Measurements from ENCODE around the gene WDR45B.

Gene WDR45B

GRCh38 chr17:82629748-82630147 is 18.5 kb downstream of the WDR45B start:
- DNase-seq (ENCODE audit: low read depth): no peak

GRCh38 chr17:82627405-82627804 is 20.8 kb downstream of the WDR45B start:
- DNase-seq (ENCODE audit: low read depth): no peak

- no peak for DNase-seq (ENCODE audit: low read depth)
Observed at GRCh38 chr17:82623707-82624106, 24.5 kb downstream of the WDR45B start.

DNA sequence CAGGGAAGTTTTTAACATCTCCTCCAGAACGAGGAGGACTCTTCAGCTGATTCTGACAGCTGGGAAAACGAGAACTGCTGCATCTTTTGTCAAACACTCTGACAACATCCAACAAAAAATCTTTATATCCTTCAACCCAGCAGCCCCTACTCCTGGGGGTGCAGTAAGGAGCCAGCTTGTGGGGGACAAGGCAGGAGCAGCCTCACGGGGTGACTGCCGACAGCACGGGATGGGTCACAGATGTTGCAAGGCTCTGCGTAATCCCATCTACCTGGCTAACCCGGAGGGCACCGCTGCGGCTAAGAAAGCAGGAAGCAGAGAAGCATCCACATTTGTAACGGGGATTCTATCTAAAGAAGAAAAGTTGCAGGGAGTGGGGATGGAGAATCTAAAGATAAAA is 28.6 kb downstream of the WDR45B start:
- no peak for DNase-seq (ENCODE audit: low read depth)

- no peak for DNase-seq (ENCODE audit: low read depth)
Observed at GRCh38 chr17:82619211-82619610, 29.0 kb downstream of the WDR45B start.

DNA sequence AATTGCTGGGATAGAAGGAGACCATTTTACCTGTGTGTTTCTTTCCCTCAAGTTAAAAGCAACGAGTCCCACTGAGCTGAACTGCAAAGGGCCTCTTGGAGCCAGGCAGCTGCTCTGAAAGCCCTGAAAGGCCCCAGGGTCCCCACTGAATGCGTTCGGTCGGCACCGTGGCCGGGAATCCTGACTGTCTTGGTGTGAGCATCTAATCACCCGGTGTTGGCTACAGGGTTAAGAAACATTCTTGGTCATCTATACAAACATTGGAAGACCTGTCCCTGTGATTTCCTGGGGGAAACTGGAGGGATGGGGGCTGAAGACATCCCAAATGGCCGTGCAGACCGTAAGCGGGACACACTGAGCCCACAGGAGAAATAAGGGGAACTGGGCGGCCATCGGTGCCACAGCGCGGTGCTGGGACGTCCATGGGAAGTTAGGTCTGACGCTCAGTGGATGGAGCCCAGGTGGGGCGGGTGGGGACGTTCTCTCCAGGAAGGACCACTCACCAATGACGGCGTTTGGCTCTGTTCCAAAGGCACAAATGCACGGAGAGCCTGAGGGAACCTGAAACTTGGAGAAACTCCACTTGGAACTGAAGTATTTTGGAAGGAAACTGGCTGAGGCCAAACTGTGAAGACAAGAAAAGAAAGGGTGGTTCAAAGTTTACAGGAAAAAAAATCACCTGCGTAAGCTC is 32.1 kb downstream of the WDR45B start:
- DNase-seq (ENCODE audit: low read depth): no peak

GRCh38 chr17:82615084-82616020 is 32.9 kb downstream of the WDR45B start:
- no peak for DNase-seq (ENCODE audit: low read depth)

DNA sequence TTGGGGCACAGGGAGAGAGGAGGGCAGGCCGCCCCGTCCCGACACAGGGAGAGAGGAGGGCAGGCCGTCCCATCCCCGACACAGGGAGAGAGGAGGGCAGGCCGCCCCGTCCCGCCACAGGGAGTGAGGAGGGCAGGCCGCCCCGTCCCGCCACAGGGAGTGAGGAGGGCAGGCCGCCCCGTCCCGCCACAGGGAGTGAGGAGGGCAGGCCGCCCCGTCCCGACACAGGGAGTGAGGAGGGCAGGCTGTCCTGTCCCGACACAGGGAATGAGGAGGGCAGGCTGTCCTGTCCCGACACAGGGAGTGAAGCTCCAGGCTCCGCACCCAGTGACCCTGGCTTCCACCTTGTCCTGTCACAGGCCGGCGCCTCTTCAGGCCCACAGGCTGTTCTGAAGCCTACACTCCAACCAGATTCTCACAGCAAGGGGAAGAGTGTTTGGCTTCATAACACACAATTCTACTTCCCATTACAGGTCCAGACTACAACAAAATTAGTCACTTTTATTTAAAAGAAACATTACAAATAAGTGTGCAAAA is 34.1 kb downstream of the WDR45B start:
- DNase-seq (ENCODE audit: low read depth): no peak

DNA sequence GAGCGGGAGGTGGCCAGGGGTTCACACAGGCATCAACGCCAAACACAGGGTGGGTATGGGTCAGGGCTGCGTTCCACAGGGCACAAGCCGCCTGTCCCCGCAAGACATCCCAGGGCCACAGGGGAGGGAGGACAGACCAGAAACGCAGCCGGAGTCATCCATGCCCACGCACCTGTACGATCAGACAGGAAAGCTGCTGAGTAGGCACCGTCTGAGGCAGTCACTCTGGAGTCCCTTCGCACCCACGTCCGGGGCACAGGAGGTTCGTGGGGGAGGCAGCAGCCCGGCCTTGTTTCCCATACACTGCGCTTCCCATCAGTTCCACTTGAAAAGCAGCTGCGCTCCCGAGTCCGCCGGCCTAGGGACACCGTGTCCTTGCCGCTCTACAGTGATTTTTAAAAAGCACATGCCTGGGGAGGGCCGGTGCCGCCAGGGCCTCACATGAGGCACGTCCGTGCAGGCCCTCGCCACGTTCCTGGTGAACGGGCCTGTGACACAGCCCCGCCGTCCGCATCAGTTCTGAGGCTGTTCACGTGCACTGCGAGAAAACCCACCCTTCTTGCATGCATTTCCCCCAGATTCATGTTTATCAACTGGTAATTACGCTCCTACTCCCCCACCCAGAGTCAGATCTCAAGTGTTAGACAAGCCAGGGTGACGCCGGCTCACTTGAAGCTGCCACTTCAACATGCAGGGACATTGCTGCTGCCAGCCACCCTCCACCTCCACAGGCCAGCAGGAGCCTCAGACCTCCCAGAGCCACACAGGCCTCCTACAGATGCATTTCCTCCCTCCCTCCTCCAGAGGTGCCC is 34.8 kb downstream of the WDR45B start:
- DNase-seq (ENCODE audit: low read depth): no peak

GRCh38 chr17:82611140-82612058 is 36.8 kb downstream of the WDR45B start:
- DNase-seq (ENCODE audit: low read depth): no peak

DNA sequence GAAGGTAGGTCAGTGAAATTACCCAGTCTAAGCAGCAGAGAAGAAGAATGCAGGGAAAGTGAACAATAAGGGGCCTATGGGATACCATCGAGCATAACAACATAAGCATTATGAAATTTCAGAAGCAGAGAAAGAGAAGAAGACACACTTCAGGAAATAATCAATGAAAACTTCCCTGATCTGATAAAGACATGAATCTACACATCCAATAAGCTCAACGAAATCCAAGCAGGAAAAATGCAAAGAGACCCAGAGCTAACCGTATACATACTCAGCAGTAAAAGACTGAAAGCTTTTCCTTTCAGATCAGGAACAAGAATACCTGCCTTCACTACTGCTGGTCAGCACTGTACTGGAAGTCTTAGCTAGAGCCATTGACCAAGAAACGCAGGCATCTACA is 38.6 kb downstream of the WDR45B start:
- no peak for DNase-seq (ENCODE audit: low read depth)

- no peak for DNase-seq (ENCODE audit: low read depth)
Observed at GRCh38 chr17:82608816-82609215, 39.4 kb downstream of the WDR45B start.

DNA sequence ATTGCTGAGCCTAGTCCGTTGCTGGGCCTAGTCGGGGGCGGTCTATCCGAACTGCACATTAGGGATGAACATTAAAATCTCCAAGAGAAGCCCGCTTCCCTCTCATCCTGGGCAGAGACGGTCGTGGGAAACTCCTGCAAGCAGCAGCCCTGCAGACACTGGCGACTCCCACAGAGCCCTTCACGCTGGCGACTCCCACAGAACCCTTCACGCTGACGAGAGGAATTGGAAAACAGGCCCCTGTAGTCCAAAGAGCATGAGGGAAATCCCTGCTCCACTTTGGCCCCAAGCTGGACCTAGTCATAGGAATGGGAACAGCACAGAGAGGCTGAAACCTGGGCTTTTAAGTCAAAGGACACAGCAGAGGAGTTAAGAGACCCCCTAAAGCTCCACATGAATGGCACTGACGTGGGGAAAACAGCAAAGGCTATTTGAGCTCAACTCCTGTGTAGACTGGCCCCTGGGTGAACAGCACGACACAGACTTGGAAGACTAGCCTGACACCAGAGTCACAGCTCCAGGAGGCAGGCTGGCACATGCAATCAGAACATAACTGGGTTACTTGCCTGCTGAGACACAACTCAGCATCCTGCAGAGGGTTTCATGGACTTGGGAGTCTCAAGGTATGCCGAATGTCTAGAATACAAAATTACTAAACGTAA is 42.2 kb downstream of the WDR45B start:
- no peak for DNase-seq (ENCODE audit: low read depth)

GRCh38 chr17:82604532-82604931 is 43.7 kb downstream of the WDR45B start:
- no peak for DNase-seq (ENCODE audit: low read depth)

DNA sequence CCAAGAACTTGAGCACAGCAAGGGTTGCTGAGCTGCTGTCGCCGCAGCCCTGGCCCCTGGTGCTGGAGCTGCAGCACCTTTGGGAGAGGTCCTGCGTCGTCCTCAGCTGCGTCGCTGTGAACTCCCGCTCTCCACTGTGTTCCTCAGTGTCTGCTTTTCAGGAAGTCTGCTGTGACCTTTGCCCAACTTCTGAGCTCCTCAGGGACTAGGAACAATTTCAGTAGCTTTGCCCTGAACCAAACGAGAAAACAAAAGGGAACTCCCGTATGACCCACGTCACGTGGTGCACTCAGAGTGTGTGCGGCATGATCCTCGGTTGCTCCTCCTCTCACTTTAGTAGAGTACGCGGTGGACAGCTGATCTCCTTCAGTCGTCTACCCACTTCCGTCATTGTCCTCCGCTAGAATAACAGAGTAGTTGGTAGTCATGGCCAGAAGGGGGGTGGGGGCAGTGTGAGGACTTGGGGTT is 44.2 kb downstream of the WDR45B start:
- peak; percentile 91 for DNase-seq (ENCODE audit: low read depth)

GRCh38 chr17:82602986-82603710 is 45.1 kb downstream of the WDR45B start:
- DNase-seq (ENCODE audit: low read depth): no peak

- no peak for DNase-seq (ENCODE audit: low read depth)
Observed at GRCh38 chr17:82602487-82602886, 45.8 kb downstream of the WDR45B start.

DNA sequence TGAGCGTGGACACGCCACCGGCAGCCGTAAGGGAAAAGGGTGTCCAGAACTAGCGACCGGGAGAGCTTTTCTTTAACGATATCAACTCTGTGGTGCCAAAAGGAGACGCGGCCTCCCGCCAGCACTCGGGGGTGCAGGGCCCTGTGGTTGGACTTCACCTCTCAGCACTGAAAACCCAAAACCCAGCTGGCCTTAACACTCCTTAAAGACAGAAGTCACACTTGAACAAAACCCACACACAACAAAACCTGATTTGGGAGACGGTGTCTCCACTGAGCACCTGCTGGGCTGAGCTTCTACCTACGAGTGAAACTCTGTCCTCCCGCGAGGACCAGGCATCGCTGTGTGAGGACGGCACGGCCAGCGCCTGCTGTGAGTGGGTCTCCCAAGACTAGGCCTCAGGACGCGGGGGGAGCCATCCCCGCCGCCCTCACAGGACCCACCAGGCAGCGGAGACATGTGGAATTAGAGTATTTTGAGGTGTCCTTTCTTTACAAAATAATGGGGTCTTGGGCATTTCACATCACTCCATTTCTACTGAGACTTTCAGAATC is 46.7 kb downstream of the WDR45B start:
- no peak for DNase-seq (ENCODE audit: low read depth)

DNA sequence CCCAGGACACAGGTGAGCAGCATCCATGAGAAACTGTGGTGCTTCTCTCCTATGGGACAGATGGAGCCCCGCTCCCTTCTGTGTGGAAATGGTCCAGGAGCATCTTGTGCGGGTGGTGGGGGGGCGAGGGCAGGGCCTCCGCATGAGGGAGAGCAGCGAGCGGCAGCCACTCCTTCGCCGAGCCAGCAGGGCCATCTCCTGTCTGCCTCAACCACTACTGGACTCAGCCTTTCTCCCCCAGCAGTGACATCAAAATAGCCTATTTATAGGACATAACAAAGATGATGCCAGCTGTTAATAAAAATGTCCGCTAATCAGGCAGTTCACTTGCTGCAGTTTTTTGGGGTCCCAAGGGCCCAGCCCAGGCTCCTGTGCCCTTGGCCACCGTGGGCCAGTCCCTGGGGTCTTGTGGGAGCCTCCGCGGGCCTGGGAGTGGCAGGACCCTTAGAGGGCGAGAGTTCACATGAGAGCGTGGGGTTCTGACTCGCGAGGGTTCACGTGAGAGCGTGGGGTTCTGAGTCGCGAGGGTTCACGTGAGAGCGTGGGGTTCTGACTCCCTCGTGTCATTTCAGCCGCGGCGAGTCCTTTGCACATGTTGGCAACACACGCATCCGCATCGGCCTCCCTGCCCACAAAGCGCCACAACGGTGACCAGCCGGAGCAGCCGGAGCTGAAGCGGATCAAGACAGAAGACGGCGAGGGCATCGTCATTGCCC is 47.4 kb downstream of the WDR45B start:
- DNase-seq (ENCODE audit: low read depth): no peak

Measured in CMK (cell line).